BLaER1 (cell line): ENCODE data around the gene UBASH3A.

Experiments used
- H3K27ac ChIP-seq: shearing (Covaris generic); formaldehyde crosslinking; 2 replicates; pipeline ENCODE4 v1.8.1; 2022
- H3K27me3 ChIP-seq: shearing (Covaris generic); formaldehyde crosslinking; 2 replicates; pipeline ENCODE4 v1.8.1; 2022
- H3K36me3 ChIP-seq: shearing (Covaris generic); formaldehyde crosslinking; 2 replicates; pipeline ENCODE4 v1.8.1; 2022
- H3K4me1 ChIP-seq: shearing (Covaris generic); formaldehyde crosslinking; 2 replicates; pipeline ENCODE4 v1.8.1; 2022
- H3K4me2 ChIP-seq: shearing (Covaris generic); formaldehyde crosslinking; 2 replicates; pipeline ENCODE4 v1.8.1; 2022
- H3K4me3 ChIP-seq: shearing (Covaris generic); formaldehyde crosslinking; 2 replicates; pipeline ENCODE4 v1.8.1; 2022
- H3K9ac ChIP-seq: shearing (Covaris generic); formaldehyde crosslinking; 2 replicates; pipeline ENCODE4 v1.8.1; 2022
- H3K9me3 ChIP-seq: shearing (Covaris generic); formaldehyde crosslinking; 2 replicates; pipeline ENCODE4 v1.8.1; 2022
- H4K20me1 ChIP-seq: shearing (Covaris generic); formaldehyde crosslinking; 2 replicates; pipeline ENCODE4 v1.8.1; 2022
- Cebpa-rat ChIP-seq: shearing (Covaris generic); IDR thresholded peaks from 2 replicates; pipeline ENCODE4 v1.8.1; 2022

Gene UBASH3A

DNA sequence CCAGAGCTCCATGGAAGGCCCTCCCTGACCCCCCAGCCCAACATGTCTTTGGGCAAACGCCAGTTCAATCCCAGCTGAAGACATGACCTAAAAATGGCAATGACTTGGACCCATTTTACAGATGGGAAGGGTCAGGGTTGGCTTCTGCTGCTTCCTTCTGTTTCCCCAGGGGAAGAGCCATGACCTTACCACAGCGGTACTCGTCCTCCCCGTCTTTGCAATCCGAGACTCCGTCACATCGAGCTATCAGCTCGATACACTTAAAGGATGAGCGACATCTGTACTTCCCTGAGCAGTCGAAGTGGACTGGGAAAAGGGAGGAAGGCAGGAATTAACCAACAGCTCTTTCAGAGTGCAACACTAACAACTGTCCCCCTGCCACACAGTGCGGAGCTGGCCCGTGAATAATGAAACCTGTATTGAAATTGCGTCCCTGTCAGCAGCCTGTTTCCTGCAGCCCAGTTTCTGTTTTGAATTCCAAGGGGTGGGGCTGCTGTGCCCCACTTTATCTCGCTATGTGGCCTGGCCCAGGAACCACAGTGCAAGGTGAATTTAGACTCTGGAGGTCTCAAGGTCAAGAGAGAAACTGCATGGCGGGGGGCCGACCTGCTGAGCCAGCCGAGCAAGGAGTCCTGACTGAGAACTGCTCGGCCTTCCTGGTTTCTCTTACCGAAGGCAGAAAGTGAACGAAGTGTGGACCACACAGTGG, 14.8 kb upstream of the UBASH3A start:
- Histone ChIP-seq H3K9me3 (no peaks in the 10 kb centered on the region), H3K36me3 (no peaks in the 10 kb centered on the region; the same call in 1 of the 2 replicates), H3K4me3 (no peak overlapping the region), H3K27me3 (no peaks in the 10 kb centered on the region), H3K27ac (no peak overlapping the region), H4K20me1 (no peaks in the 10 kb centered on the region), H3K9ac (no peak overlapping the region), H3K4me1 (peaks cover 97% of the 10 kb centered on the region), H3K4me2 (peak overlapping the region; percentile 76)
- TF ChIP-seq Cebpa-rat, result no peak

DNA sequence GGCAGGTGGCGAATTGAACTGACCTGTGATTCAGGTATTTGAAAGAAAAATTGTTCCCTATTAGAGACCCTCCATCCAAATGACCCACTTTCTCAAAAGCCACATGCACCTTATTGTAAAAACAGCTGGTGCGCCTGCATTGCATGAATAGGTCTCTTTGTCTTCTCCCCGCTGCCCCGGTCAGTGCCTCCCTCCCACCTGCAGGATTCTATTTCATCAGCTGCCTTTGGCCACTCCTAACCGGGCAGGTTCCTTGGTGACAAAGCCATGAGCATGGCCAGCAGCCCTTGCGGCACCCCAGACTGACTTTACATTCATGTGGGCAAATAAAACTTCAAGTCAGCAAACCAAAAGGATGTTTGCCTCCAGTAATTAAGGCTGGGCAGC, 14.3 kb upstream of the UBASH3A start:
- Histone ChIP-seq H3K4me1 (peaks cover 95% of the 10 kb centered on the region), H3K4me2 (peak overlapping the region; percentile 76), H3K4me3 (no peak overlapping the region), H4K20me1 (no peaks in the 10 kb centered on the region), H3K36me3 (no peaks in the 10 kb centered on the region; the same call in 1 of the 2 replicates), H3K9me3 (no peaks in the 10 kb centered on the region), H3K27ac (no peak overlapping the region), H3K9ac (no peak overlapping the region), H3K27me3 (no peaks in the 10 kb centered on the region)
- no peak for TF ChIP-seq Cebpa-rat

DNA sequence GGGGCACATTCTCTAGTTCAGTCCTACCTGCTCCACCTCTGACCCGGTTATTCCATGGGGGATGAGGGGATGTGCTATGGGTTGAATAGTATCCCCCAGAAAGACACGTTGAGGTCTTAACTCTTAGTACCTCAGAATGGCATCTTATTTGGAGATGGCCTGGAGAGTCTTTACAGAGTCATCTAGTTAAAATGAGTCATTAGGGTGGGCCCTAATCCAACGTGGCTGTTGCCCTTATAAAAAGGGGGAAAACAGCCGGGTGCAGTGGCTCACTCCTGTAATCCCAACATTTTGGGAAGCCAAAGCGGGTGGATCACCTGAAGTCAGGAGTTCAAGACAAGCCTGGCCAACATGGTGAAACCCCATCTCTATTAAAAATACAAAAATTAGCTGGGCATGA, 13.5 kb upstream of the UBASH3A start:
- no peak overlapping the region for H3K4me3 ChIP-seq
- H3K27ac ChIP-seq, result no peak overlapping the region
- H3K27me3 ChIP-seq, result no peaks in the 10 kb centered on the region
- H3K4me2 ChIP-seq, result peak overlapping the region; percentile 76
- H3K4me1 ChIP-seq, result peaks cover 95% of the 10 kb centered on the region
- H4K20me1 ChIP-seq, result no peaks in the 10 kb centered on the region
- H3K9ac ChIP-seq, result no peak overlapping the region
- TF ChIP-seq Cebpa-rat, result no peak
- H3K9me3 ChIP-seq, result no peaks in the 10 kb centered on the region
- H3K36me3 ChIP-seq, result no peaks in the 10 kb centered on the region; the same call in 1 of the 2 replicates

DNA sequence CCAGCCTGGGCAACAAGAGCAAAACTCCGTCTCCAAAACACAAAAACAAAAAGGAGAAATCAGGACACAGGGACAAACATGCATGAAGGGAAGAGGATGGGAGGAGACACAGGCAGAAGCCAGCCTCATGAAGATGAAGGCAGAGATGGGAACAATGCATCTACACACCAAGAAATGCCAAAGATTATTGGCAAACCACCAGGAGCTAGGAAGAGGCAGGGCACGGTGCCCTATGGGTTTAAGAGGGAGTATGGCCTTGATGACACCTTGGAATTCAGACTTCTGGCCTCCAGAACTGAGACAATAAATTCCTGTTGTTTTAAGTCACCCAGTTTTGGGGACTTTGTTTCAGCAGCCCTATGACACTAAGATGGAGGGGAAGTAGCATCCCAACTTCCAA, 13.0 kb upstream of the UBASH3A start:
- Histone ChIP-seq H3K4me2 (no peak overlapping the region), H3K9ac (no peak overlapping the region), H3K4me3 (no peak overlapping the region), H4K20me1 (no peaks in the 10 kb centered on the region), H3K4me1 (peaks cover 95% of the 10 kb centered on the region), H3K36me3 (no peaks in the 10 kb centered on the region; the same call in 1 of the 2 replicates), H3K9me3 (no peaks in the 10 kb centered on the region), H3K27ac (no peak overlapping the region), H3K27me3 (no peaks in the 10 kb centered on the region)
- no peak for TF ChIP-seq Cebpa-rat

DNA sequence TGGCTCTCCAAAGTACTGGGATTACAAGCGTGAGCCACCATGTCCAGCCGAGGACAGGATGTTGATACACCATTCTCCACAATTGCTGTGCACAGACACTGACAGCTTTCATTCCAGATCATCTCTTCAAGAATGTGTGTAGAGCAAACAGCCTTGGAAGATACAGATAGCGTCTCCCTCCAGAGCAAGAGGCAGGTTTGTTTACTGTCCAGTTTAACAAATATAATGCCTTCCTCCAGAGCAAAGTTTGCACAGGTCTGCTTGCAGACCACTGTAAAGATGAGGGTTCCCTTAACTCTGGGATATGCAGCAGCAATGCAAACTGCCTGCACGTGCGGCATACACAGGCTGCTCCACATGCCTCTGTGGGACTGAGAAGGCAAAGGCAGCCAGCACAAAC, 12.4 kb upstream of the UBASH3A start:
- Histone ChIP-seq H3K36me3 (no peaks in the 10 kb centered on the region; the same call in 1 of the 2 replicates), H3K27ac (no peak overlapping the region), H3K9ac (no peak overlapping the region), H4K20me1 (no peaks in the 10 kb centered on the region), H3K27me3 (no peaks in the 10 kb centered on the region), H3K4me1 (peaks cover 95% of the 10 kb centered on the region), H3K9me3 (no peaks in the 10 kb centered on the region), H3K4me2 (0 out of 2 replicates have a peak overlapping the region, but pooled peaks have one; percentile 81), H3K4me3 (no peak overlapping the region)
- TF ChIP-seq Cebpa-rat, result no peak

DNA sequence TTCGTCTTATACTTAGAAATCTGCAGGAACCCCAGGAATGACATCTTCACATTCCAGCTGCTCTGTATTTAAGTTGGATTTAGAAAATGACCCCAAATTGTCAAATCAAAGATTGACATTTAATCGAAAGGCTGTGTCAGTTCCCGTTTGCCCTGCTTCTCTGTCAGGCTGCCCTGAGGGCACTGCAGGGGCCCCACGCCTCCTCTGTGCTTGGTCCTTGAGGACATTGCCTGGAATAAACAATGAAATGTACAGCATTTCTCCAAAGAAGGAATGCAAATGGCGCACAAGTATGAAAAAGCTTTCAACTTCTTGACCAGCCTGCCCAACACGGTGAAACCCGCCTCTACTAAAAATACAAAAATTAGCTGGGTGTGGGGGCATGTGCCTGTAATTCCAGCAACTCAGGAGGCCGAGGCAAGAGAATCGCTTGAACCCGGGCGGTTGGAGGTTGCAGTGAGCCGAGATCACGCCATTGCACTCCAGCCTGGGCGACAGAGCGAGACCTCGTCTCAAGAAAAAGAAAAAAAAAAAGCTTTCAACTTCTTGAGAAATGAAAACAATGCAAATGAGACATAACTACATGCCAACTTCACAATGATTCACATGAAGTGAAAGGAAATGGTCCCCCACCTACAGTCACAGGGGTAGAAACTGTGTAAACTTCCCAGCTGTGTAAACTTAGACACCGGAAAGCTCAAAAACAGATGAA, 10.8 kb upstream of the UBASH3A start:
- no peaks in the 10 kb centered on the region for H3K27me3 ChIP-seq
- peaks cover 97% of the 10 kb centered on the region for H3K4me1 ChIP-seq
- H3K9ac ChIP-seq, result no peak overlapping the region
- TF ChIP-seq Cebpa-rat, result no peak
- H3K4me3 ChIP-seq, result no peak overlapping the region
- no peaks in the 10 kb centered on the region for H3K9me3 ChIP-seq
- no peaks in the 10 kb centered on the region; the same call in 1 of the 2 replicates for H3K36me3 ChIP-seq
- H3K4me2 ChIP-seq, result peak overlapping the region; percentile 81
- no peaks in the 10 kb centered on the region for H4K20me1 ChIP-seq
- H3K27ac ChIP-seq, result peak overlapping the region; percentile 53

DNA sequence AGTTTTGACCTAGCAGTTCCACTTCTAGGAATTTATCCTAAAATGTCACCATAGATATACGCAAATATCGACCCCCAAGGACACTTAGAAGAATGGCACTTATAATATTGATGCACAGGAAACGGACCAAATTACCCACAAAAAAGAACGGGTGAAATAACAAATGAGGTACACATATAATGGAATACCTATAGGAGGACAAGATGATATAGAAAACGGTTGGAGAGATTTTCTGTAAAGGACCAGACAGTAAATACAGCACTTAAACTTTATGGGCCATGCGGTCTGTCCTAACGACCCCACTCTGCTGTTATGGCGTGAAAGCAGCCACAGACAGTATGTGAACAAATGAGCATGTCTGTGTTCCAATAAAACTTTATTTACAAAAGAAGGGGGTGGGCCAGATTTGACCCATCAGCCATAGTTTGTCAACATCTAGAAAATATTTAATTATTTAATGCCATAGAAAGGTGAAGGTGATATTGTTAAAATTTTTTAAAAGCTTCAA, 10.2 kb upstream of the UBASH3A start:
- TF ChIP-seq Cebpa-rat, result no peak
- H3K27me3 ChIP-seq, result no peaks in the 10 kb centered on the region
- H3K4me2 ChIP-seq, result peak overlapping the region; percentile 81
- H3K9ac ChIP-seq, result no peak overlapping the region
- peak overlapping the region; percentile 53; the same call in 1 of the 2 replicates for H3K27ac ChIP-seq
- H3K4me3 ChIP-seq, result no peak overlapping the region
- no peaks in the 10 kb centered on the region for H3K36me3 ChIP-seq
- H4K20me1 ChIP-seq, result no peaks in the 10 kb centered on the region
- H3K9me3 ChIP-seq, result no peaks in the 10 kb centered on the region
- peaks cover 97% of the 10 kb centered on the region for H3K4me1 ChIP-seq

DNA sequence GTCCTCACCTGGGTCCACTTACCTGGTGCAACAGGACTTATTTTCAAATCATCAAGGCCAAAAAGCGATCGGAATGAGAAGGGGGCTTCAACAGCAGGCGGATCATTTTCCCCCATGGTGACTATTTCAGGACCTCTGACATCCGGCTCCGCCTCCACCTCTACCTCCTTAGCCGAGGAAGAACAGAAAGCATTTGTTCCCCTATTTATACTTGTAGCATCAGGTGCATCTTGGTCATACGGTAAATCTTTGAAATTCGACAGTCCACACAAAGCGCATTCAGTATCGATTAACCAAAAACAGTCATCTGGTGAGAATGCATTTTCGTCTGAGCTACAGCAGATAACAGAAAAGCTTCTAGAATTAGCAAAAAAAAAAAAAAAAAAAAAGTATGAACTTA, 8.4 kb upstream of the UBASH3A start:
- Histone ChIP-seq H4K20me1 (no peaks in the 10 kb centered on the region), H3K4me1 (peaks cover 93% of the 10 kb centered on the region), H3K4me3 (peak overlapping the region; percentile 40), H3K27ac (peak overlapping the region; percentile 69; the same call in 1 of the 2 replicates), H3K9me3 (no peaks in the 10 kb centered on the region), H3K4me2 (peak overlapping the region; percentile 92), H3K27me3 (no peaks in the 10 kb centered on the region), H3K9ac (no peak overlapping the region), H3K36me3 (no peaks in the 10 kb centered on the region)
- no peak for TF ChIP-seq Cebpa-rat

DNA sequence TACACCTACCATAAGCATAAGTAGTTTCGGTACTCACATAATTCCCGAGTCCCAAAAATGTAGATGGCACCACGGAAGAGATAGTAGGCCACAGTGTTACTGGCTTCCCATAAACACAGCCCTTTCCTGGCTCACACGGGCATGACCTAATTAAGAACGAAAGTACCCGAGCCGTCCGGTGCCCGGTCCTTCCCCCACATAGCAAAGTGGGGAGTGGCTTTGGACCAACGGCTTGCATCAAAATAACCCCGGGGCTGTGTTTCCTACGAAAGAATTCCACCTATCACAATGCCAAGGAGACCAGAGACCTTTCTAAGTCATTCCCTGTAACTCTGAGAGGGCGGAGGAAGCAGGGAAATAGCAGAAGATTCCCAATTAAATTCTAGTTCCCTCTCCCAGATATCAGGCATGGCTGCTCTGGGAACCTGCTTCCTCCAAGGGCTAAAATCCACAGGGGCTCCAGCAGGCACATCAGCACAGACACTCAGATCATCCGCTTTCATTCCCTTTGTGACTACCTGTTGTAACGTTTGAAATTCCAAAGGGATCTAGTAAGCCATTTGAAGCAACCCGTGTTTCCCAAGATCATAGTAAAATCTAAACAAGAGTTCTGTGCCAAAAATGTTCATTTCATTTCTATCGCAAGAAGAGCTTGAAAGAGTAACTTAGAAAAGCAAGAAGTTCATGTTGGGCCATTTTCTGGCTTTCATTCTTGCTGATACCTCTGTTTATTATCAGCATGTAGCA, 7.6 kb upstream of the UBASH3A start, which contains the start of gene TMPRSS3:
Gene TMPRSS3, minus strand, starts transcription at position 148 of the 747 bp plus-strand sequence. CDS start 635 bp downstream, outside the sequence.
- Histone ChIP-seq H3K9me3 (peaks cover under 1% of the 10 kb centered on the region; the same call in 1 of the 2 replicates), H3K9ac (peak within 1 kb of the TSS; percentile 36), H3K4me1 (peaks cover 86% of the 10 kb centered on the region), H3K4me2 (peak within 1 kb of the TSS; percentile 92), H3K27me3 (no peaks in the 10 kb centered on the region), H3K36me3 (no peaks in the 10 kb centered on the region), H3K27ac (peak within 1 kb of the TSS; percentile 69), H4K20me1 (no peaks in the 10 kb centered on the region), H3K4me3 (peak within 1 kb of the TSS; percentile 40)
- TF ChIP-seq Cebpa-rat, result no peak
